Activated CD8-positive, alpha-beta memory T cell treated with anti-CD3 and anti-CD28 coated beads for 1 hour (primary cell): ENCODE data around the gene RANBP1.

Experiments
- DNase-seq, 2 donors: peaks; one replicate each; pipeline ENCODE4 v3.0.0-alpha.2; 2020; ENCODE audit warnings: low read depth in 1 of 2; ENCODE audit errors: extremely low read depth in 1 of 2

The RANBP1 gene

GRCh38 chr22:20087319-20088262, 28.3 kb upstream of the RANBP1 start:
- no peak for DNase-seq

- DNase-seq = no peak
Measured at GRCh38 chr22:20088263-20088648, 27.6 kb upstream of the RANBP1 start.

- DNase-seq = no peak
Measured at GRCh38 chr22:20089226-20089976, 26.5 kb upstream of the RANBP1 start.

- DNase-seq = no peak
Measured at GRCh38 chr22:20089977-20090729, 25.8 kb upstream of the RANBP1 start.

GRCh38 chr22:20090730-20091240, 25.1 kb upstream of the RANBP1 start:
- no peak for DNase-seq

- DNase-seq = no peak
Measured at GRCh38 chr22:20091690-20092476, 24.0 kb upstream of the RANBP1 start.

- DNase-seq = no peak
Measured at GRCh38 chr22:20092477-20092854, 23.4 kb upstream of the RANBP1 start.

GRCh38 chr22:20093418-20094196, 22.3 kb upstream of the RANBP1 start:
- no peak for DNase-seq

GRCh38 chr22:20094197-20094807, 21.6 kb upstream of the RANBP1 start:
- no peak for DNase-seq

- no peak for DNase-seq
Measured at GRCh38 chr22:20095521-20095920, 20.4 kb upstream of the RANBP1 start.

- DNase-seq = no peak
Measured at GRCh38 chr22:20096574-20097420, 19.1 kb upstream of the RANBP1 start.

GRCh38 chr22:20099099-20099711, 16.7 kb upstream of the RANBP1 start:
- no peak for DNase-seq

GRCh38 chr22:20101638-20102037, 14.3 kb upstream of the RANBP1 start:
- DNase-seq = no peak

GRCh38 chr22:20102203-20102780, 13.6 kb upstream of the RANBP1 start:
- DNase-seq = no peak

GRCh38 chr22:20105456-20106204, 10.3 kb upstream of the RANBP1 start:
- no peak for DNase-seq

- no peak for DNase-seq
Measured at GRCh38 chr22:20106205-20106848, 9.6 kb upstream of the RANBP1 start.
